GM12801 (cell line): ENCODE results near the gene SLPI.

Experiments used
- CTCF ChIP-seq: IDR thresholded peaks from one replicate; pipeline ENCODE4 v1.5.1; 2011; ENCODE audit warnings: control low read depth; ENCODE audit not compliant: insufficient read length; ENCODE audit errors: extremely low read depth

SLPI gene

GRCh38 chr20:45211569-45212474 lies 42.5 kb downstream of the SLPI start:
- TF ChIP-seq CTCF: no peak

GRCh38 chr20:45209924-45210323 lies 44.4 kb downstream of the SLPI start:
- TF ChIP-seq CTCF: no peak

- TF ChIP-seq CTCF: no peak
These were observed 47.6 kb downstream of the SLPI start, which contains the start of gene SEMG1 for GRCh38 chr20:45206725-45207124. Gene SEMG1 (plus strand): TSS chr20:45207033. CDS start chr20:45207054, 21 bp downstream.
